HG02840 (cell line): ENCODE results near the gene POLG.

Source experiments
- ATAC-seq: cut with Tn5 transposase; IDR thresholded peaks from one replicate; pipeline ENCODE4 v1.9.1; 2021; ENCODE audit warnings: mild to moderate bottlenecking, moderate library complexity, moderate number of reproducible peaks; ENCODE audit not compliant: unreplicated experiment, low FRiP score

The POLG gene

GRCh38 chr15:89370120-89370977 is 35.7 kb upstream of the POLG start:
- no peak for ATAC-seq

DNA sequence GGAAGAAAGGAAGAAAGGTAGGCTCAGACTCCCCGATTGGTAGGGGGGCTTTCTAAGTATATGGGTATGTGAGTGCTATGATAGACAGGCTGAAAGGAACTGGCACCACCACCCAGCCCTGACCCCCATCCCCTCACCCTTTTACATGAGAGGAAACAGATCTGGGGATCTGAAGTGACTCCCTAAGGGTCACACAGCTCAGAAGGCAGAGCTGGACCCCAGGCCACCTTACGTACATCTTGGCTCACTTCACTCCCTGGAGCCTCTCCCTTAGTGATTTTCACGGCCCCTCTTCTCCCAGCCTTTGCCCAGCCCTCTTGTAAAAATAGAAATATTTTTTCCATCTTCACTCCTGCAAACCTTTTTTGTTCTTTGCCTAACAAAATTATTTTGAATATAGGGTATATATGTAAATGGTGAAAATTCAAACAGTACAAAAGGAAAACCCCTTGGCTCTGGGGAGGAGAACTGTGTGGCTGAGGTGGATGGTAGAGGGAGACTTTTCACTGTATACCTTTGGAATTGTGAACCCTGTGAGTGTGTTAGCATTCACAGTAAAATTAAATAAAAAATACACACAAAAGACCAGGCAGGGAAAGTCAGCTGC is 34.8 kb upstream of the POLG start:
- ATAC-seq: no peak

DNA sequence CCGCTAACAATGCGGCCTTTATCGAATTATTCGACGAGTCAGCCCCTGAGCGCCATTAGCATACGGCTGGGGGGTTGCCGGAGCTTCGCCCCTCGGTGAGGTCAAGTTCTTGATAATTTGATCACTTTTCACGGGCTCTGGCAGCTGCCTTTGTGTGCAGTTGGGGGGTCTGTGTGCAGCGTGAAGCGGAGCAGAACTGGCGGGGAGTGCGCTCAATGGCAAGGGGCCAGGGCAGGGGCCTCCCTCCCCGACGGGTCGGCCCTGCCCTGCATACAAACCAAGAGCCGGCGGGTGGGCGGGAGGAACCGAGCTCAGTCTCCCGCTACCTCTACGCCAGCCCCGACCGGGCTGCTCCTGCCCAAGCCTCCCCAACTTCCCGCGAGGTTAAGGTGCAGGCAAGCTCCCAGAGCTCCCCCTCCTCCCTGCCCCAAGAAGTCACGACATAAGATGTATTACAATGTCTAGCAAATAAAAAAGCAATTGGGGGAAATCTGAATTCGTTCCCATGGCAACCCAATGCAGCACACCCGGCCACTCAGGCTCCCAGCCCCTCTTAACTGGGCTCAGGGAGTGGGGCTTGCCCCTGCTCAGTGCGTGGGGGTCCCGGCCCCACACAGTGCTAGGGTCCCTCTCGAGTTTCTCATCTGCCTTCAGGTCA is 34.1 kb upstream of the POLG start:
- no peak for ATAC-seq

GRCh38 chr15:89367485-89368451 is 33.1 kb upstream of the POLG start:
- ATAC-seq: no peak

GRCh38 chr15:89366656-89367393 is 32.2 kb upstream of the POLG start:
- no peak for ATAC-seq

DNA sequence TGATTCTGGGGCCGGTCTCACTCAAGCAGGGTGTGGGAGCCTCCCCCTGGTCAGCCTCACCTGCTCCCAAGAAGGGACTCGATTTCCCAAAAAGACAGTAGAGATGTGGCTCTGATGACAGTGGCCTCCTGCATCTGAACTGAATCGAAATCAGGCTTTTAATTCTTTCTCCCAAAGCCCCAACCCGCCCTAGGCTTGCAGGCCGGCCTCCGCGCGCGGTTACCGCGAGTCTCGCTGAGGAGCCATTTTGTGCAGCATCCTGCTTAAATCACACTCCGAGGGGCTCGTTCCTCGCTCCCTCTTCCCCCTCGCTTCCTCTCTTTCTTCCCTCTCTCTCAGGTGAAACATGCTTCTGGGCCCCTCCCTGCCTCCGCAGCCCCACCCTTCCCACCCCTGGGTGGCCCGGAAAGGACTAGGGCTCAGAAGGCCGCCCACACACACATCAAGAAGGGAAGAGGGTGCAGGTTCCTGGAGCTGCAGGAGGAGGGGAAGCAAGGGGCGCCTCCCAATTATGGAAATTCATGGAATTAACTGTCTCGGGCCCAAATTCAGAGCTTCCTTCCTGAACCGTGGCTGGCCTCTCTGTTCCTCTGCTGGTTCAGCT is 30.9 kb upstream of the POLG start:
- ATAC-seq: no peak

GRCh38 chr15:89364741-89365450 is 30.3 kb upstream of the POLG start:
- ATAC-seq: no peak

DNA sequence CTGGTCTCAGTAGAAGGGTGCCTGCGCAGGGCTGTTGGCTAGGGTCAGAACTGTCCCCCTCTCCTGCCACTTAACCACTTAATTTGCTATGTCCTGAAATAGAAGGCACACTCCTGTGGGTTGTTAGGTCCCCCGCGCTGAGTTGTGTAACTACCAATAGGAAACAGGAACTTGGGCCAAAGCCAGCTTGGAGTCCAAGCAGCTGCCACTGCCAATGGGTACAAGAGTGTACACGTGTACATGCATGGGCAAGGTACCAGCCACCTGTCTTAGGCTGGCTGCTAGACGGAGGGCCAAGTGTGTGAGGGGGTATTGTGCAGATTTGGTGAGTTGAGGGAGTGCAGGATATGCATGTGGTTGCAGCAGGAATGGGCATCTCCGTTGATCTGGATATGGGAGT is 29.7 kb upstream of the POLG start:
- ATAC-seq: no peak

- no peak for ATAC-seq
Measured at GRCh38 chr15:89363770-89364169, 29.1 kb upstream of the POLG start.

DNA sequence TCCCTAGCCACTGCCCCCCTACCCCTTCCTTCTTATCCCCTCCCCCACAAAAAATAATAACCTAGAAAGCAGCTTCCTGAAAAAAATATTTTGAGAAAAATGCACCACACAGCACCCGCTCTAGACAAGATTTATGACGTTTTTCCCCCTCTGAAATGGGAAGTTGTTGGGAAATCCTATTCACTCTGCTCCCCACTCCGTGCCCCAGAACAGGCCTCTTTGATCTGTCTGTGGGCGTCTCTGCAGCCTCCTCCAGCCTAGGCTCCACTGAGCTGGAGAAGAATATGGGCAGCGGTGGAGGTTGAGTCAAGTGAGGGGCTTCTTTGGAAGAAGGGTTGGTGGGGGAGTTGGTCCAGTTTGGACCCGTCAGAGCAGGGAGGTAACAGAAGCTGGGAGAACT is 28.5 kb upstream of the POLG start:
- no peak for ATAC-seq

- no peak for ATAC-seq
Measured at GRCh38 chr15:89362203-89363101, 27.8 kb upstream of the POLG start.

GRCh38 chr15:89361451-89362202 is 27.0 kb upstream of the POLG start:
- ATAC-seq: no peak

- ATAC-seq: no peak
Measured at GRCh38 chr15:89360294-89360971, 25.8 kb upstream of the POLG start.

DNA sequence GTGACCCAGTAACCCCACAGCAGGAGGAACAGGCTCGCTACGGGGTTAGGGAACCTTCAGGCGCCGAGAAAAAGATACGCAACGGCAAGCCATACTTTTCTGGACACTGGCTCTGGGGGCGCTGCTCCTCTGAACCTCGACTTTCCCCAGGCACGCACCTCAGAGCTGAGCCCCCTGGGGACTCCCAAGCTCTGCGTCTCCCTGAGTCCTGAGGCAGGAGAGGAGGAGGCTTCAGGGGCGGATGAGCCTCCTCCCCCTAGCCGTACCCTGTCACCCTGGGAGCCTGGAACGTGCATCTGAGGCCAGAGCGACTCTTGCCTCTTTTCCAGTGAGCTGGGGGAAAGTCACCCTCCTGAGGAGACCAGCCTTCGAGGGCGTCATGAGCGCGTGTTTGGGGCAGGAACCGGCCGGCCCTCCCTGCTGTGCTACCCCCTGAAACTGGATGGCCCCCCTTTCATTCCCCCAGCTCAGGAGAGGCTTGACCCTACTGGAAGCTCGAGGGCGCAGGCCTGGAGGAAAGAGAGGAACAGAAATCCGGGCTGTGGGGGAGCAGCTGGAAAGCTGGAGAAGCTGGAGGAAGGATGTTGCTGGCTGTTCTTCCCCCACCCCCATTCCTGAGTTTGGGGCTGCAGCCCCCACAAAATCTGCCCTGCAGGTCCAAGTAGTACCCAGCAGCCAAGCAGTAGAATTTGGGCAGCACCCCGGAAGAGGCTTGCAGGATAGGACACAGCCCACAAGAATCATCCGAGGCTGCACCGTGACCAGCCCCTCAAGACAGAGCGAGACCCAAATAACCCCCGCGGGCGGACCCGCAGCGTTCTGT is 25.1 kb upstream of the POLG start:
- no peak for ATAC-seq

- peak; percentile 85 for ATAC-seq
Measured at GRCh38 chr15:89358755-89359439, 24.3 kb upstream of the POLG start.
